Activated T-cell treated with anti-CD3 and anti-CD28 coated beads for 4 hours (primary cell): ENCODE measurements around the gene ZAP70.

ENCODE experiments used
- DNase-seq: peaks from one replicate; pipeline ENCODE4 v3.0.0-alpha.2; 2020

Gene ZAP70

DNA sequence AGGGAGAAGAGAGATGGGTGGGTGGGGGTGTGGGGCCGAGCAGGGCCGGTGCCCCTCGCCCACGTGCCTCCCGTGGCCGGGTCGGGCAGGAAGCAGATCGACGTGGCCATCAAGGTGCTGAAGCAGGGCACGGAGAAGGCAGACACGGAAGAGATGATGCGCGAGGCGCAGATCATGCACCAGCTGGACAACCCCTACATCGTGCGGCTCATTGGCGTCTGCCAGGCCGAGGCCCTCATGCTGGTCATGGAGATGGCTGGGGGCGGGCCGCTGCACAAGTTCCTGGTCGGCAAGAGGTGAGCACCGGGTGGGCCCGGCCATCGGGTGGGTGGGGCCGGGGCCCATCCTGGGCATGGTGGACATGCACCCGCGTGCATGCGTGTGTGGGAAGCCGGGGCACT, 21.8 kb downstream of the ZAP70 start:
- DNase-seq, result no peak

- no peak for DNase-seq
Measured at GRCh38 chr2:97736185-97736584, 22.8 kb downstream of the ZAP70 start.

DNA sequence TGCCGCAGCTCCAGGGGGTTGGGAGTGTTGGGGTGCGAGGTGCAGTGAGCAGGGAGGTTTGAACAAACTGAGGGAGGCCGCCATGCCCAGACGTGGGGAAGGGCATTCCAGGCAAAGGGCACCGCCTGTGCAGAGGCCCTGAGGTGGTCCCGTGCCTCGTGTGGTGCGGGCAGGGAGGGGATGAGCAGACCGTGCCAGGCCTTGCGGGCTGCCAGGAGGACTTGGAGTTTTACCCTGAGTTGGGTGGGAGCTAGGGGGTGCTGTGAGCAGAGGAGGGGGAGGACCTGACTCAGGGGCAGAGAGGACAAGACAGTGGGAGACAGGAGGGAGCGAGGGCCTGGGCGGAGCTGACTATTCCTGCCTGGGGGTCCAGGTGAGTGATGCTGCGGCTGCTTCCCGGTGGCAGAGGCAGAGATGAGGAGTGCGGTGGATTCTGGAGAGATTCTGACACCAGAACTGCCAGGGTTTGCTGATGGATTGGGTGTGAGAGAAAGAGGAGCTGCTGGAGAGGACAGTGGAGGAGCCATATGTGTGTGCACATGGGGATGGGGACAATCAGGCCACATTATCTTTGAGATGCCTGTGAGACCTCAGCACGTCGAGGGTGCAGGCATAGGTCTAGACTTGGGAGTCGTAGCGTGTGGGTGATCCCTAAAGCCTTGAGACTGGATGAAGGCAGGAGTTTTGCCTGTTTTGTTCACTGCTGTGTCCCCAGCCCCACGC, 23.4 kb downstream of the ZAP70 start:
- DNase-seq, result no peak

GRCh38 chr2:97737421-97738178, 24.2 kb downstream of the ZAP70 start:
- no peak for DNase-seq

- DNase-seq, result no peak
Measured at GRCh38 chr2:97738179-97739019, 25.0 kb downstream of the ZAP70 start.

DNA sequence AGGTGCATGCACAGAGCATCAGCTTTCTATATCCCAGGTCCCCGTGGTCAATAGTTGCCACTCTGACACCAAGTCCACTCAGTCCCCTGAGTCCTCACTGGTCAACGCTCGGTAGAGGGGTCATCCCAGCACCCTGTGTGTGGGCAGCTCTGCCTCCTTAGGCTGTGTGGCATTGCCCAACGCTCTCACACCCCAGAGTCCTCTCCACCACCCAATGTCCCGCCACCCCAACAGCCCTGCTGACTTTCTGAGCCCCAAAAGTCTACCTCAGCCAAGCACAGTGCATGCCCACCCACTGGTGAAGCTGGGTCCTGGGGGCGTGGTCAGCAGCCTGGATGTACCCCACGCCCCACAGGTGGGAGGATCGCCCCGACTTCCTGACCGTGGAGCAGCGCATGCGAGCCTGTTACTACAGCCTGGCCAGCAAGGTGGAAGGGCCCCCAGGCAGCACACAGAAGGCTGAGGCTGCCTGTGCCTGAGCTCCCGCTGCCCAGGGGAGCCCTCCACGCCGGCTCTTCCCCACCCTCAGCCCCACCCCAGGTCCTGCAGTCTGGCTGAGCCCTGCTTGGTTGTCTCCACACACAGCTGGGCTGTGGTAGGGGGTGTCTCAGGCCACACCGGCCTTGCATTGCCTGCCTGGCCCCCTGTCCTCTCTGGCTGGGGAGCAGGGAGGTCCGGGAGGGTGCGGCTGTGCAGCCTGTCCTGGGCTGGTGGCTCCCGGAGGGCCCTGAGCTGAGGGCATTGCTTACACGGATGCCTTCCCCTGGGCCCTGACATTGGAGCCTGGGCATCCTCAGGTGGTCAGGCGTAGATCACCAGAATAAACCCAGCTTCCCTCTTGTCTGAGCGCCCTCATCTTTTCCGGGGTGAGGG, 25.9 kb downstream of the ZAP70 start:
- DNase-seq, result no peak

DNA sequence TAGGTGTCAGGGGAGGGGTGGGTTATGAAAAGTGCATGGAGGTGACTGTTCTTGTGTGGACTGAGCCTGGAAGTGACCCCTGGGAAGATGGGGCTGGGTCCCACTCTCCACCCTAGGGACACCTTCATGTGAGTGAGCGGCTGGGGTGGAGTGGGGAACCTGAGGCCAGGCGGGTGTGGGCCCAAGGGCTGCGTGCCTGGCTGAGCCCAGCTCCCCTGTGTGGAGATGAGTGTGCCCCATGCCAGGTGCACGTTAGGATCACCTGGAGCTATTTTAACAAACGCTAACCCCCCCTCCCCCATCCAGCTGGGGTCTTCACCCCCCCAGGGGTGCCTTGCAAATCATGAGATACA, 26.5 kb downstream of the ZAP70 start:
- DNase-seq, result no peak

DNA sequence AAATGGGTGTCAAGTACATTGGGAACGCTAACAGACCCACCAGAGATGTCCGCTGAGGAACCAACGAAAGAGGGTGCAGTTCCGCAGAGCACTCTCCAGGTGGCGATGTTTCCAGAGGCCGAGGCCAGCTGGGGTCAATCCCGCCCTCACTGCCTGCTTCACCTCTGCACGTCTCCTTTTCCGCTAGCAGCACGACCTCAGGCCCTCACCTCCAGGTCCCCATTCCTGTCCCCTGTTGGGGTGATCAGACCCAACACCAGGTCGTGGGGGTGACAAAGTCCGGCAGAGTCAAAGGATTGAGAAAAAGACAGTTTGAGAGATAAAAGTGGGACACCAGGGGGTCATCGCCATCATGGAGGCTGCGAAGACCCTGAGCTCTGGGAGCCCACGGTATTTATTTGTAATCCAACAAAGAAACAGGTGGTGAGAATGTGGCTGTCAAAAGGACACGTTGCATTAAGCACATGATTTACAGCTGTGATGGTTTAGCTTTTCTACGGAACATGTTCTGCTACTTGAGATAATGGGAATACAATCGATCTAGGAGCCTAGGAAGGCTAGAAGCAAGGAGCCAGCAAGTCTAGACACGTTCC, 27.3 kb downstream of the ZAP70 start:
- DNase-seq, result no peak

- no peak for DNase-seq
Measured at GRCh38 chr2:97741251-97741650, 27.9 kb downstream of the ZAP70 start.

- no peak for DNase-seq
Measured at GRCh38 chr2:97741686-97742085, 28.3 kb downstream of the ZAP70 start.

- DNase-seq, result no peak
Measured at GRCh38 chr2:97742381-97742847, 29.0 kb downstream of the ZAP70 start.

- DNase-seq, result no peak
Measured at GRCh38 chr2:97743913-97744312, 30.5 kb downstream of the ZAP70 start.

DNA sequence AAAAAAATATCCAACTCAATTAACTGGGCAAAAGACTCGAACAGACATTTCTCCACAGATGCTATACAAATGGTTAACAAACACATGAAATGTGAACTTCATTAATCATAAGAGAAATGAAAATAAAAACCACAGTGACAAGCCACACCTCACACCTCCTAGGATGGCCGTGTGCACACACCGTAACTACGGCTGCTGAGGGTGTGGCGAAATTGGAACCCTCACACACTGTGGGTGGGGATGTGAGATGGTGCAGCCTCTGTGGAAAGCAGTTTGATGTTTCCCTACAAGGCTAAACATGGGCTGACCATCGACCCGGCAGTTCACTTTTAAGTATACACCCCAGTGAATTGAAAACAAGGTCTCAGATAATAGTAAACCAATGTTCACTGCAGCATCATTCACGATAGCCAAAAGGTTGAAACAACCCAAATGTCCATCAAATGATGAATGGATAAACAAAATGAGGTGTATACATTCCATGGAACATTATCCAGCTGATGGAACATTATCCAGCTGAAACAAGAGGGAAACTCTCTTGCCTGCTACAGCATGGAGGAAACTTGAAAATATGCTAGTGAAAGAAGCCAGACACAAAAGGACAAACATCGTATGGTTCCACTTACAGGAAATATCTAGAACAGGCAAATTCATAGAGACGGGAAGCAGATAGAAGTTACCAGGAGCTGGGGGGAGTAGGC, 32.2 kb downstream of the ZAP70 start:
- DNase-seq, result no peak

DNA sequence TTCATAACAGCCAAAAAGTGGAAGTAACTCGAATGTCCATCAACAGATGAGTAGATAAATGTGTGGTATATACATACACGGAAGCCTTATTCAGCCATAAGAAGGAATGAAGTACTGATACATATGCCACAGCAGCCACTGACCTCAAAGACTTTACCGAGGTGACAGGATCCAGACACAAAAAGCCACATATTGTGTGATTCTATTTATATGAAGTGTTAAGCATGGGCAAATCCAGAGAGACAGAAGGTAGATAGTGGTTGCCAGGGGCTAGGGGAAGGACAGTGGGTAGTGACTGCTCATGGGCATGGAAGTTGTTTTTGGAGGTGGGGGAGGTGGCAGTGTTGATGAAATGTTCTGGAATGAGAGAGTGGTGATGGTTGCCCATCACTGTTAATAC, 33.9 kb downstream of the ZAP70 start:
- no peak for DNase-seq

GRCh38 chr2:97747716-97748115, 34.3 kb downstream of the ZAP70 start:
- no peak for DNase-seq

- DNase-seq, result no peak
Measured at GRCh38 chr2:97749581-97749980, 36.2 kb downstream of the ZAP70 start.

GRCh38 chr2:97750017-97750416, 36.6 kb downstream of the ZAP70 start:
- no peak for DNase-seq

- DNase-seq, result no peak
Measured at GRCh38 chr2:97751752-97752151, 38.4 kb downstream of the ZAP70 start.

- DNase-seq, result no peak
Measured at GRCh38 chr2:97752342-97753334, 39.3 kb downstream of the ZAP70 start.

GRCh38 chr2:97754690-97755346, 41.4 kb downstream of the ZAP70 start:
- DNase-seq, result no peak
